ENCODE measurements around the gene SLC6A9.

Gene SLC6A9

GRCh38 chr1:43969746-43970466 lies 61.4 kb downstream of the SLC6A9 start, which contains the start of gene DPH2:
TSS of gene DPH2 (plus strand) at chr1:43970010. CDS start at chr1:43970176, 166 bp downstream.
- DNase-seq (ENCODE audit: low spot score): peak; percentile 98

GRCh38 chr1:43969416-43969745 lies 61.9 kb downstream of the SLC6A9 start:
- DNase-seq (ENCODE audit: low spot score): no peak

GRCh38 chr1:43968348-43968948 lies 62.8 kb downstream of the SLC6A9 start:
- peak; percentile 36 for DNase-seq (ENCODE audit: low spot score)

GRCh38 chr1:43965316-43965715 lies 65.9 kb downstream of the SLC6A9 start:
- no peak for DNase-seq (ENCODE audit: low spot score)

GRCh38 chr1:43963890-43964289 lies 67.4 kb downstream of the SLC6A9 start:
- DNase-seq (ENCODE audit: low spot score): no peak

GRCh38 chr1:43963006-43963405 lies 68.3 kb downstream of the SLC6A9 start:
- DNase-seq (ENCODE audit: low spot score): no peak

DNA sequence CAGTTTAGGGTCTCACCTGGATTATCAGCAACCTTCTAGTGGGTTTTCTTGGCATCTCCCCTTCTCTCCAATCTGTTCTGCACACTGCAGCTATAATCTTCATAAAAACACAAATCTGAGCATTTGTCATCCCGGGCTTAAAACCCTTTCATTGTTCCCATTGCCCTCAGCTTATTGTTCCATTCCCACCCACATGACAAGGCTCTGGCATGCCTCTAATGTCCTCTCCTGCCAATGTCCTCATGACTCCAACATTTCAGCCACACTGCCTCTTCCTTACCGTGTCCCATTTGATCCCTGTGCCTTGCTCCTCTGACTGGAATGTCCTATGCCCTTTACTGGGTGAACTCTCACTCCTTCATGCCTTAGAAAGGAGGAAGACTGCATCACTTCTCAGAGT lies 68.9 kb downstream of the SLC6A9 start:
- DNase-seq (ENCODE audit: low spot score): no peak

- no peak for DNase-seq (ENCODE audit: low spot score)
Measured at GRCh38 chr1:43961692-43962091, 69.6 kb downstream of the SLC6A9 start.

DNA sequence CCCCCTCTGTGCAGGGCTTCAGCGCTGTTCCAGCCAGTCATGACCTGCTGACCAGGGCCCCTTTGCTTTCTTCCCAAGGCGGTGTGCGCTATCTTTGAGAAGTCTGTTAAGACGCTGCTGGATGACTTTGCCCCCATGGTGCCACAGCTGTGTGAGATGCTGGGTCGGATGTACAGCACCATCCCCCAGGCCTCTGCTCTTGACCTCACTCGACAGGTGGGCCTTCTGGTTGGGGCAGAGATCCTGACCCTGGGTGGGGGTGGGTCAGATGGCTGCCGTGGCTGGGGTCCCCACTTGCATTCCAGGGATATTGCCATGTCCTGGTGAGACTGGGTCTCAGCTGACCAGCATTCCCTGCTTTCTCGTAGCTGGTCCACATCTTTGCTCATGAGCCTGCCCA lies 70.5 kb downstream of the SLC6A9 start:
- no peak for DNase-seq (ENCODE audit: low spot score)

DNA sequence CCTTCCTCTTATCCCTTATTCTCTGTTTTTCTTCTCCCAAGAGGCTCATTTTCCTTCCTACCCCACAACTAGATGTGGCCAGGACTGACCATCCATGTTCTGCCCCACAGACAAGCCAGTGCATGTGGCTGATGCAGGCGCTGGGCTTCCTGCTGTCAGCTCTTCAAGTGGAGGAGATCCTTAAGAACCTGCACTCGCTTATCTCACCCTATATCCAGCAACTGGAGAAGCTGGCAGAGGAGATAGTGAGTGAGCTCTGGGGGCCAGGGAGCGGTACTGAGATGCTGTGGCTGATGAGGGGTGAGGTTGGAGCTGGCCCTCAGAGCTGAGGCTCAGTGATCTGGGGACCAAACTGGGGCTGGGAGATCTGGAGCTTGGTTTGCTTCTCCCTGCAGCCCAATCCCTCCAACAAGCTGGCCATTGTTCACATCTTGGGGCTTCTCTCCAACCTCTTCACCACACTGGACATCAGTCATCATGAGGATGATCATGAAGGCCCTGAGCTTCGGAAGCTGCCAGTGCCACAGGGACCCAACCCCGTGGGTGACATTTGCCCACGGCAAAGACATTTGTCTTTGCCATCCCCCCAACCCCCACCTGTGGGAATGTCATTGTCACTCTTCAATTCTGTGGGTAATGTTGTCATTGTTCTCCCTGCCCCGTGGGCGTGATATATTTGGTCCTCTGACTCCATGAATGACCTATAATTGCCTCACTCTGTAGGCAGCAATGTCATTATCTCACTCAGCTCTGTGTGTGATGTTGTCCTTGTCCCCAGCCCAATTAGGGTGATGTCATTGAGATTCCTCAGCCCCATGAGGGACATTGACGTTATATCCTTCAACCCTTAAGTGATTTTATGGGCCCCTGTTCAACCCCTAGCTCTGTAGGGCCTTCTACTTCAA lies 72.7 kb downstream of the SLC6A9 start:
- no peak for DNase-seq (ENCODE audit: low spot score)

DNA sequence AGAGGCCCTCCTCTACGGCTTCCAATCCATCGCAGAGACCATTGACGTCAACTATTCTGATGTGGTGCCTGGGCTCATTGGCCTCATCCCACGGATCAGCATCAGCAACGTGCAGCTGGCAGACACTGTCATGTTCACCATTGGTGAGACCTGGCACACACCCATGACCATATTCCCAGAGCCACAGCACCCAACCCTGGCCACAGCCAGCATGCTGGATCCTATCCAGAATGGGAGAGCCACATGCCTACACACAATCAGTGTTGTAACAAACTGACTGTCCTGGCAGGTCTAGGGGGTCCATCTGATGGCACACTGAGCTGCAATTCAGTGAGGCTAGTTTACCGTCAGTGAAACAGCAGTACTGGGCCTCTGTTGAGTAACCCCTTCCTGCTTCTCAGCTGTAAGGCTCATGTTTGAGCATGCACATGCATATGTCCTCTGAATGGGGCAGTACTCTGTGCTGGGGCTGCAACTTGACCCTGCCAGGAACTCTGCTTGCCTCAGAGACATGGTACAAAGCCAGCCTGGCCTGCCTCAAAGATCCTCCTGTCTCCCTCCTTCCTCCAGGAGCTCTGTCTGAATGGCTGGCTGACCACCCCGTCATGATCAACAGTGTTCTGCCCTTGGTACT lies 73.7 kb downstream of the SLC6A9 start:
- DNase-seq (ENCODE audit: low spot score): no peak

- DNase-seq (ENCODE audit: low spot score): no peak
Measured at GRCh38 chr1:43956234-43956633, 75.0 kb downstream of the SLC6A9 start.

DNA sequence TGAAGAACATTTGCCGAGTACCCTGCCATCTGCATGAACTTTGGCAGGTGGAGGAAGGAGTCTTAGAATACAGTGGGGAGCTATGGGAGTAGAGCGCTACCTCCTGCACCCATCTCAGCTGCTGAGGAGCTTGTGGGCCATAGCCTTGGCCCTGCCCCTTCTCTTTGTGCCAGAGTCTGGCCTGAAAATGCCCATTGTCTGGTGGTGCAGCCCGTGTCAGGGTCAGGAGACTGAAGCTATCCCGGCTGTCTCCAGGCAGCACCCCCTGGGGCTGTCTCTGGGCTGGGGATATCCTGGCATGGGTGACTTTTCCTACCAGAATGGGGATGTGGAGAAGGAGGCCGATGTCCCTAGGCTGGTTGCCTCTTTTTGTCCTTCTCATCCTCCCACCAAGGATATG lies 77.2 kb downstream of the SLC6A9 start:
- DNase-seq (ENCODE audit: low spot score): no peak

GRCh38 chr1:43953361-43953760 lies 77.9 kb downstream of the SLC6A9 start:
- DNase-seq (ENCODE audit: low spot score): no peak

DNA sequence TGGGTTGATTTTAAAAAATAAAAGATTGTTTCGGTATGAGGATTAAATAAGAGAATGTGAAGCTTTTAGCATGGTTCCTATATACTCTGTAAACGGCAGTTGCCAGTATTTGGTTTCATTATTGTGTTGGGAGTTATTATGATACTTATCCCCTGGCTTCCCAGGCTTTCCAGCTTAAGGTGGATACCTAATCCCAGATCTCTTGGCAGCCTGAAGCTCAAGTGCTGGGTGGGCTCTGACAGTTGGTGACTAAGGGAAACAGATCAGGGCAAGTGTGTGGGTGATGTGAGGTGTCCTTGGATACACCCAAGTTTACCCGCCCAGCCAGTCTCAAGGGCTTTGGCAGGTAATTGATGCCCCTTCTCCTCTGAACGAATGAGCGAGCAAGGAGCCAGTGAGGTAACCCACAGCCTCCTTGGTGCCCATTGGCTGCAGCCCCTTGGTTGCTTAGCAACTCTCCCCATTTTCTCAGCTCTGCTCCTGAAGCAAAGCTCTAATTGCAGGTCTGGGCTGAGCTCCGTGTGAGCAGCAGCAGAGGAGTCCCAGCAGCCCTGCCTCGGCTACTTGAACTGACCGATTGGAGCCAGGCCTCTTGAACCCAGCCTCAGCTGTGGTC lies 78.4 kb downstream of the SLC6A9 start:
- no peak for DNase-seq (ENCODE audit: low spot score)

DNA sequence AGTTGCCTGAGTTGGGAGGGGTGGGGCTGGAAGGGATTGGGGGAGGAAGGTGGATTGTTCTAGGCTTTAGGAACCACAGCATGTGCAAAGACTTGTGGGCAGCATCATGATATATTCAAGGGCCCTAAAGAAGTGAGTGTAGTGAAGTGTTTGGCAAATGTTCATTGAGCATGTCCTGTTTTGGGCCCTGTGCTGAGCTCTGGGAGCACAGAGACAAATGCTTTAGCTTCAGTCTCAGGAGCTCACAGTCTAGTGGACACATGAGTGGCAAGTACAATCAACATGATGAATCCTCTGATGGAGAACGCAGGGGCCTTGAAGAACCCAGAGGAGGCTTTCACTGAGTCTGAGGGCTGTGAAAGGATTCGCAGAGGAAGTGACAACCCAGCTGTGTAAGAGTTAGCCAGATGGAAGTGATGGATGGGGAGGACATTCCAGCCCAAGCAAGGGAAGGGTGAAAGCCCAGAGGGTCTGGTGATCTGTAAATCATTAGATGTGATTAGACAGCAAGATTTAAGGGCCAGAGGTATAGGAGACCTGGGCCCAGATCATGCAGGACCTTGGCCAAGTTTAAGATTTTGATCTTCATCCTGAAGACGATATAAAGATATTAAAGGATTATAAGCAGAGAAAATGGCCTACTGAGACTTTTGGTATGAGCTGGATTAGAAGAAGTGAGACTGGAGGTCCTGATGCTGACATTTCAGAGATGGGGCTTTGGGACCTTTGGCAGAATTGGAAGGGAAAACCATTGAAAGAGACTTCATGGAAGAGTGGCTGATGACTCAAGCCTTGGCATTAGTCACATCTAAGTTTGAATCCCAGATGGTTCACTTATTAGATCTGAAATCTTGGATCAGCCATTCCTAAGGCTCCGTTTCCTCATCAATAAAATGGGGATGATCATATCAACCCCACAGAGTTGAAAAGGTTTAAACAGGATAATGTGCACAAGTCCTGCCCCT lies 80.0 kb downstream of the SLC6A9 start:
- peak; percentile 22 for DNase-seq (ENCODE audit: low spot score)

DNA sequence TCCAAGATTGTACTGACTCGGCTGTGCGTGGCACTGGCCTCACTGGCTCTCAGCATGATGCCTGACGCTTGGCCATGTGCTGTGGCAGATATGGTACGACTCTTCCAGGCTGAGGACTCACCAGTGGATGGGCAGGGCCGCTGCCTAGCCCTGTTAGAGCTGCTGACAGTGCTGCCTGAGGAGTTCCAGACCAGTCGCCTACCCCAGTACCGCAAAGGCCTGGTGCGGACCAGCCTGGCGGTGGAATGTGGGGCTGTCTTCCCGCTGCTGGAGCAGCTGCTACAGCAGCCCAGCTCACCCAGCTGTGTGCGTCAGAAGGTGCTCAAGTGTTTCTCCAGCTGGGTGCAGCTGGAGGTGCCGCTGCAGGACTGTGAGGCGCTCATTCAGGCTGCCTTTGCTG lies 81.6 kb downstream of the SLC6A9 start:
- DNase-seq (ENCODE audit: low spot score): no peak

DNA sequence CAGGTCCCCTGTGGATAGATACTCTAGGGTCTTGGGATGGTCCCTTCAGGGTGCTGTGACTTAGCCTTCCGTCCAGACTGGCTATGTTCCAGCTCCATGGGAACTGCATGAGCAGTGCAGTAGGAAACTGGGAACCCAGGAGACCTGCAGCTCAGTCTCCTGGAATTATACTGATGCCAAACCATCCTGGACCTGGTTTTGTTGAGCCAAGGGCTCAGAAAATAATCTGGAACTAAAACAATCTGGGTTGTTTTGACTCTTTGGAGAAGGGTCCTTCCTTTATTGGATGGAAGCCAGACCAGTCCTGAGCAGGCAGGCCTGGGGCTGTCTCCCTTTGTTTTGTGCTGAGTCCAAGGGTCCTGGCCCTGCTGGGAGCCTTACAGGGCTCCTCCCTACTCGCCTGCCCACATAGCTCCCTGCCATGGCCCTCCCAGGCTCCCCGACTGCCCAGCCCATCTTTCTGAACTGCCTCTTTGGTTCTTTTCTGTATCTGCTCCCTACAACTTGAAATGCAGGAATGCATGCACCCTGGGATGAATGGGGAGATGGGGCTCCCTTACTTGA lies 83.3 kb downstream of the SLC6A9 start:
- DNase-seq (ENCODE audit: low spot score): peak; percentile 33

DNA sequence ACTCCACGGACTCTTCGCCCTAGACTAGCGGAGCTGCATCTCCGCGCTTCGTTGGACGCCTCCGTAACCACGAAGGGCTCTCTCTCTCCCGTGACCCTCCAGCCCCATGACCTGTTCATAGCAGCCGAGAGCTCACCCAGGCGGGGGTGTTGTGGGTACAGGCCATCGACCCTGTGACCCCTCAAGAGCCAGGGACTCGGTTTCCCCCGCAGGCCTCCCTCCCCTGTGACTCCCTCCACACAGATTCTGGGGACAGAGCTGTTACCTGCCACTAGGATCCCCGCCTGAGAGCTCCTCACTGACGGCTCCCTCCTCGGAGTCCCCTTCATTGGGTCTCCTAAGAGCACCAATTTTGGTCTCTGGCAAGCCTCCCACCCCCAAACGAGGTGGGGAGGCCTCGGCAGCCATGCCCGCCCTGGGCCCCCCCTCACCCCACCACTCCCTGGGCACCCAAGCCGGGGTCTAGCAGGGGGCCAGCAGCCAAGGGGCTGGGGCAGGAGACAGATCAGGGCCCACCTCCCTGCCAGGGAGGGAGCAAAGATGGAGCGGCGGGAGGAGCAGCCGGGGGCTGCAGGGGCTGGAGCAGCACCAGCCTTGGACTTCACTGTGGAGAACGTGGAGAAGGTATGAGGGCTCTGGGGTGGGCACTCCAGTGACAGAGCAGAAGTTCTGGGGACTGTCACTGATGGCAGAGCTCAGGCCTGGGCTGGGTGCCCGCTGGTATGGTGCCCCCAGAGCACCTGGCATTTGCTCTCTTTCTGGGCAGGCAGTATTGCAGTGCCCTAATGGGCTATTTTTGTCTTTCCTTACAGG lies 84.0 kb downstream of the SLC6A9 start:
- peak; percentile 12 for DNase-seq (ENCODE audit: low spot score)

Data from GM03348 (cell line).